ENCODE results near the gene SARNP. TPM values are rescaled to one million over a fixed set of nuclear protein-coding genes. Genes with fewer than 3 reads are reported as not detected.

SARNP gene
- total RNA-seq, 2 experiments from 2014 or later: 88.3 to 88.6 TPM

- Mint-ChIP-seq H3K4me3 (peak overlapping the region; percentile 99), H3K27me3 (no peaks in the 10 kb centered on the region), H3K9me3 (no peaks in the 10 kb centered on the region), H3K4me1 (peaks cover 49% of the 10 kb centered on the region), H3K27ac (peak overlapping the region; percentile 94), H3K36me3 (ENCODE audit: low read depth) (peaks cover 21% of the 10 kb centered on the region)
- ChIA-PET CTCF (interaction anchor here (1.0 to 2.8 kb wide), 7 partner anchors 13 to 273 kb away, joined by 3 to 36 read pairs (median 7); partner anchors contain the start of genes ORMDL2, PA2G4, PYM1 and SARNP), POLR2A (interaction anchor here (1.1 to 6.1 kb wide), 13 partner anchors 9 to 469 kb away, joined by 3 to 105 read pairs (median 8); partner anchors contain the start of genes CS, ORMDL2, PA2G4 and PYM1)
- peak; percentile 58 for DNase-seq
Measured at GRCh38 chr12:55830601-55831446, 13.3 kb upstream of the SARNP start.

- Mint-ChIP-seq H3K36me3 (ENCODE audit: low read depth) (peaks cover 23% of the 10 kb centered on the region), H3K27me3 (no peaks in the 10 kb centered on the region), H3K4me1 (peaks cover 54% of the 10 kb centered on the region), H3K9me3 (no peaks in the 10 kb centered on the region), H3K4me3 (peak overlapping the region; percentile 99), H3K27ac (peak overlapping the region; percentile 94)
- ChIA-PET POLR2A (interaction anchor here (0.6 to 6.1 kb wide), 21 partner anchors 9 to 469 kb away, joined by 3 to 105 read pairs (median 4); partner anchors contain the start of genes CS, ORMDL2, PA2G4 and PYM1), CTCF (interaction anchor here (0.6 to 2.8 kb wide), 16 partner anchors 10 to 274 kb away, joined by 3 to 36 read pairs (median 4); partner anchors contain the start of genes ORMDL2, PA2G4, PYM1 and SARNP)
- DNase-seq: peak; percentile 50
Measured at GRCh38 chr12:55829967-55830600, 12.6 kb upstream of the SARNP start.

GRCh38 chr12:55828357-55828756, 10.8 kb upstream of the SARNP start:
- Mint-ChIP-seq H3K4me3 (peak overlapping the region; percentile 99), H3K27ac (peak overlapping the region; percentile 94), H3K4me1 (peaks cover 67% of the 10 kb centered on the region), H3K27me3 (no peaks in the 10 kb centered on the region), H3K9me3 (no peaks in the 10 kb centered on the region), H3K36me3 (ENCODE audit: low read depth) (peaks cover 31% of the 10 kb centered on the region)
- DNase-seq: no peak
- ChIA-PET POLR2A (interaction anchor here (1.0 to 6.1 kb wide), 9 partner anchors 10 to 146 kb away, joined by 3 to 105 read pairs (median 10); partner anchors contain the start of genes ORMDL2, PYM1, RAB5B and SARNP), CTCF (interaction anchor here (1.4 to 2.8 kb wide), 3 partner anchors 10 to 105 kb away, joined by 3 to 36 read pairs (median 22); partner anchors contain the start of genes ORMDL2, PYM1 and SARNP)

- Mint-ChIP-seq H3K9me3 (no peaks in the 10 kb centered on the region), H3K27ac (peak overlapping the region; percentile 71), H3K4me1 (peaks cover 72% of the 10 kb centered on the region), H3K27me3 (no peaks in the 10 kb centered on the region), H3K36me3 (ENCODE audit: low read depth) (peaks cover 36% of the 10 kb centered on the region), H3K4me3 (peak overlapping the region; percentile 99)
- ChIA-PET CTCF (interaction anchor here (0.9 kb wide), 1 partner anchor 10 kb away, joined by 4 read pairs; the partner anchor contains the start of genes ORMDL2 and SARNP), POLR2A (interaction anchor here (1.0 to 2.7 kb wide), 2 partner anchors 10 to 36 kb away, joined by 3 to 21 read pairs; partner anchors contain the start of genes ORMDL2 and SARNP)
- DNase-seq: no peak
Measured at GRCh38 chr12:55827806-55828205, 10.3 kb upstream of the SARNP start.

GRCh38 chr12:55824726-55825125, 7.2 kb upstream of the SARNP start:
- ChIA-PET POLR2A (interaction anchor here (0.6 to 1.2 kb wide), 5 partner anchors 8 to 149 kb away, joined by 3 read pairs; partner anchors contain the start of genes PYM1 and RAB5B), CTCF (interaction anchor here (0.5 to 1.8 kb wide), 10 partner anchors 86 to 893 kb away, joined by 3 to 6 read pairs (median 4); partner anchors contain the start of gene SUOX)
- Mint-ChIP-seq H3K27ac (peak overlapping the region; percentile 46), H3K9me3 (no peaks in the 10 kb centered on the region), H3K4me1 (peaks cover 57% of the 10 kb centered on the region), H3K4me3 (peak overlapping the region; percentile 11), H3K27me3 (no peaks in the 10 kb centered on the region), H3K36me3 (ENCODE audit: low read depth) (peaks cover 63% of the 10 kb centered on the region)
- DNase-seq: no peak

- H3K36me3 Mint-ChIP-seq (ENCODE audit: low read depth): peaks cover 71% of the 10 kb centered on the region
- no peak overlapping the region for H3K4me3 Mint-ChIP-seq
- H3K27me3 Mint-ChIP-seq: no peaks in the 10 kb centered on the region
- DNase-seq: no peak
- peak overlapping the region; percentile 49 for H3K27ac Mint-ChIP-seq
- CTCF ChIA-PET: interaction anchor here (0.7 to 1.3 kb wide), 2 partner anchors 103 to 1246 kb away, joined by 3 read pairs; no protein-coding TSS in a partner anchor
- POLR2A ChIA-PET: interaction anchor here (0.6 to 1.3 kb wide), 4 partner anchors 79 to 295 kb away, joined by 3 to 4 read pairs (median 3); partner anchors contain the start of gene ZC3H10
- H3K9me3 Mint-ChIP-seq: no peaks in the 10 kb centered on the region
- peaks cover 64% of the 10 kb centered on the region for H3K4me1 Mint-ChIP-seq
Measured at GRCh38 chr12:55823419-55823818, 5.9 kb upstream of the SARNP start.

- Mint-ChIP-seq H3K27ac (peak overlapping the region; percentile 17), H3K36me3 (ENCODE audit: low read depth) (peaks cover 62% of the 10 kb centered on the region), H3K27me3 (no peaks in the 10 kb centered on the region), H3K9me3 (no peaks in the 10 kb centered on the region), H3K4me3 (no peak overlapping the region), H3K4me1 (peaks cover 55% of the 10 kb centered on the region)
- POLR2A ChIA-PET: no interaction called here
- CTCF ChIA-PET: interaction anchor here (1.0 to 1.3 kb wide), 2 partner anchors 83 to 104 kb away, joined by 3 read pairs; no protein-coding TSS in a partner anchor
- DNase-seq: no peak
Measured at GRCh38 chr12:55822228-55822627, 4.7 kb upstream of the SARNP start.

GRCh38 chr12:55820679-55821078, 3.2 kb upstream of the SARNP start:
- no peak overlapping the region for H3K27ac Mint-ChIP-seq
- peaks cover 48% of the 10 kb centered on the region for H3K4me1 Mint-ChIP-seq
- peaks cover 54% of the 10 kb centered on the region for H3K36me3 Mint-ChIP-seq (ENCODE audit: low read depth)
- CTCF ChIA-PET: interaction anchor here (1.0 to 5.1 kb wide), 5 partner anchors 9 to 153 kb away, joined by 3 to 47 read pairs (median 4); partner anchors contain the start of genes DNAJC14 and RAB5B
- POLR2A ChIA-PET: interaction anchor here (1.1 to 5.8 kb wide), 5 partner anchors 11 to 134 kb away, joined by 3 to 105 read pairs (median 4); partner anchors contain the start of gene DNAJC14
- no peaks in the 10 kb centered on the region for H3K27me3 Mint-ChIP-seq
- no peaks in the 10 kb centered on the region for H3K9me3 Mint-ChIP-seq
- no peak for DNase-seq
- H3K4me3 Mint-ChIP-seq: no peak overlapping the region

GRCh38 chr12:55818886-55819285, 1.4 kb upstream of the SARNP start:
- ChIA-PET POLR2A (interaction anchor here (1.2 to 5.8 kb wide), 13 partner anchors 8 to 439 kb away, joined by 3 to 105 read pairs (median 12); partner anchors contain the start of genes ANKRD52, CD63, DGKA and DNAJC14), CTCF (interaction anchor here (1.1 to 5.1 kb wide), 11 partner anchors 11 to 403 kb away, joined by 3 to 51 read pairs (median 11); partner anchors contain the start of genes DGKA, DNAJC14, GDF11 and PYM1)
- Mint-ChIP-seq H3K4me3 (no peak overlapping the region), H3K27ac (no peak overlapping the region), H3K27me3 (no peaks in the 10 kb centered on the region), H3K36me3 (ENCODE audit: low read depth) (peaks cover 56% of the 10 kb centered on the region), H3K4me1 (peaks cover 48% of the 10 kb centered on the region), H3K9me3 (no peaks in the 10 kb centered on the region)
- no peak for DNase-seq

GRCh38 chr12:55818140-55818728, 710 bp upstream of the SARNP start:
- no peak overlapping the region for H3K27ac Mint-ChIP-seq
- DNase-seq: no peak

GRCh38 chr12:55816881-55817344, 611 bp downstream of the SARNP start:
- Mint-ChIP-seq H3K27ac (no peak overlapping the region), H3K27me3 (no peaks in the 10 kb centered on the region), H3K4me1 (peaks cover 49% of the 10 kb centered on the region), H3K9me3 (no peaks in the 10 kb centered on the region), H3K36me3 (ENCODE audit: low read depth) (peaks cover 54% of the 10 kb centered on the region), H3K4me3 (no peak overlapping the region)
- DNase-seq: no peak
- ChIA-PET POLR2A (interaction anchor here (0.7 to 5.8 kb wide), 26 partner anchors 8 to 543 kb away, joined by 3 to 105 read pairs (median 8); partner anchors contain the start of genes BLOC1S1, CD63, CNPY2 and DGKA), CTCF (interaction anchor here (0.8 to 5.1 kb wide), 17 partner anchors 10 to 405 kb away, joined by 3 to 51 read pairs (median 5); partner anchors contain the start of genes DGKA, DNAJC14, ESYT1 and GDF11)

More at GRCh38 chr12:55818140-55818728, 710 bp upstream of the SARNP start:
- POLR2A ChIA-PET: interaction anchor here (0.6 to 5.8 kb wide), 29 partner anchors 9 to 542 kb away, joined by 3 to 105 read pairs (median 6); partner anchors contain the start of genes ANKRD52, BLOC1S1, CD63 and CNPY2
- CTCF ChIA-PET: interaction anchor here (0.9 to 5.1 kb wide), 26 partner anchors 9 to 818 kb away, joined by 3 to 51 read pairs (median 5); partner anchors contain the start of genes CD63, DGKA, DNAJC14 and ESYT1
- Mint-ChIP-seq H3K9me3 (no peaks in the 10 kb centered on the region), H3K36me3 (ENCODE audit: low read depth) (peaks cover 58% of the 10 kb centered on the region), H3K4me3 (no peak overlapping the region), H3K27me3 (no peaks in the 10 kb centered on the region), H3K4me1 (peaks cover 45% of the 10 kb centered on the region)
